ENCODE data around the gene PER2. TPM values are rescaled to one million over a fixed set of nuclear protein-coding genes. Genes with fewer than 3 reads are reported as not detected.

Gene PER2
- total and polyA plus RNA-seq, 2 of the 4 experiments (the other 2 are of a cell fraction): 1.7 to 3.2 TPM

DNA sequence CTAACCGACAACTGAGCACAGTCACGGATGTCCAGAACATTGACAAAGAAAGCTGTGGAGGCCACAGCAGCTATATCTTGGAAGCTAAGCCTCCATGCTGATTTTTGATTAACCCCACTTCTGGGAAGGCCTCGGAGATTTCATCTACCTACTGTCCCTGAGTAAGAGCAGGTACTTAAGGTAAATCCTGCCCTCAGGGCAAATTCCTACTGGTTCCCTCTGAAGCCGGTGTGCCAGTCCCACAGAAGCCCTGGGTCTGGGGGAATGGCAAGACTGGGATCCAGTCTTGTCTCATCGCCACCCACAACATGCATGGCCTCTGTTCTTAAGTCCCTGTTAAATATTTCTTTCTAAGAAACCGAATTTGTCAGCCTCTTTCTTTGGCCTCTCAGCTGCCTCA, 18.7 kb downstream of the PER2 start:
- H2AFZ ChIP-seq (replicated peaks; ENCODE audit: low read length, poor library complexity): peak overlapping the region; percentile 32
- H3K9ac ChIP-seq (ENCODE audit: low read depth, low read length): no peak overlapping the region
- 0 out of 2 replicates have a peak, but pooled peaks cover 1% of the 10 kb centered on the region for H3K4me1 ChIP-seq (ENCODE audit: control insufficient read depth, insufficient read depth, low read length)
- no peaks in the 10 kb centered on the region for H3K79me1 ChIP-seq (ENCODE audit: low read depth in 1 of 2, low read length in 2 of 2)
- H3K4me2 ChIP-seq (ENCODE audit: low read depth, low read length): no peak overlapping the region
- no peak overlapping the region for H3K4ac ChIP-seq (ENCODE audit: low read depth, low read length)
- H3K14ac ChIP-seq (replicated peaks; ENCODE audit: low read depth, low read length): no peak overlapping the region
- H2AK5ac ChIP-seq (ENCODE audit: low read depth, low read length): no peak overlapping the region
- dilution Hi-C loops (cut with HindIII; ENCODE audit: low sequenced_read_pairs, unreplicated experiment): no loop called here
- TF ChIP-seq FOS (IDR thresholded peaks at IDR 0.05; ENCODE audit: low read depth, low read length) (no peak), SMC3 (IDR thresholded peaks at IDR 0.05; ENCODE audit: low read depth, low read length) (no peak), NFE2L2 (IDR thresholded peaks at IDR 0.05; ENCODE audit: low read depth, low read length) (no peak), CEBPB (IDR thresholded peaks at IDR 0.05; ENCODE audit: low read depth, low read length) (no peak), RAD21 (IDR thresholded peaks at IDR 0.05; ENCODE audit: low read length) (no peak), MAFK (IDR thresholded peaks at IDR 0.05; ENCODE audit: low read depth, low read length) (no peak), USF2 (IDR thresholded peaks at IDR 0.05; ENCODE audit: low read depth, low read length) (no peak), MXI1 (IDR thresholded peaks at IDR 0.05; ENCODE audit: borderline replicate concordance, low read depth, low read length) (no peak), CHD1 (IDR thresholded peaks at IDR 0.05; ENCODE audit: low read depth, low read length) (no peak), CTCF (conservative IDR thresholded peaks at IDR 0.05; ENCODE audit: low read depth, low read length) (no peak), RFX5 (IDR thresholded peaks at IDR 0.05; ENCODE audit: low read depth, low read length) (no peak), MAZ (IDR thresholded peaks at IDR 0.05; ENCODE audit: borderline replicate concordance, low read depth, low read length) (no peak), BHLHE40 (IDR thresholded peaks at IDR 0.05; ENCODE audit: low read depth, low read length) (no peak), POLR2A (IDR thresholded peaks at IDR 0.05; ENCODE audit: low read depth, low read length) (no peak), RCOR1 (IDR thresholded peaks at IDR 0.05; ENCODE audit: insufficient replicate concordance, low read length) (no peak), ELK1 (IDR thresholded peaks at IDR 0.05; ENCODE audit: borderline replicate concordance, low read depth, low read length) (no peak)
- ATAC-seq (ENCODE audit: low read depth) (no peak), DNase-seq (no peak)
- no peaks in the 10 kb centered on the region for H3K9me3 ChIP-seq (ENCODE audit: control insufficient read depth, insufficient read depth, low read length)
- no peak overlapping the region for H4K8ac ChIP-seq (ENCODE audit: low read depth in 2 of 2, low read length in 2 of 2)
- peaks cover 16% of the 10 kb centered on the region for H3K36me3 ChIP-seq (ENCODE audit: control insufficient read depth, insufficient read depth, low read length)
- H4K91ac ChIP-seq (ENCODE audit: insufficient read depth, low read depth, low read length): no peak overlapping the region
- CTCF ChIA-PET: no interaction called here
- H2AK9ac ChIP-seq (replicated peaks; ENCODE audit: low read depth, low read length, poor library complexity): peak overlapping the region; percentile 24
- no peak overlapping the region for H2BK120ac ChIP-seq (ENCODE audit: low read depth, low read length)
- POLR2A ChIA-PET (ENCODE audit: unreplicated experiment): no interaction called here
- no peak overlapping the region for H4K5ac ChIP-seq (ENCODE audit: low read depth, low read length)
- WGBS, 2 experiments (ENCODE audit: extremely low coverage in 2 of 2, insufficient read length in 1 of 2): 100% methylated on average over 1 of the region's 6 CpGs; no CpG with 5 or more reads in 1 of the 2 experiments
- H4K20me1 ChIP-seq (ENCODE audit: insufficient read depth, low read length): no peaks in the 10 kb centered on the region
- H2BK15ac ChIP-seq (ENCODE audit: low read depth, low read length): no peak overlapping the region
- H3K56ac ChIP-seq (ENCODE audit: extremely low read depth, insufficient read depth, low read length): no peak overlapping the region
- H3K9me1 ChIP-seq (ENCODE audit: insufficient read depth, low read length): peaks cover 6% of the 10 kb centered on the region; the same call in 1 of the 2 replicates
- no peak overlapping the region for H3K27ac ChIP-seq (ENCODE audit: insufficient read depth, low read length)
- H2BK5ac ChIP-seq (ENCODE audit: low read depth, low read length, poor library complexity, severe bottlenecking): no peak overlapping the region
- no TSS peak for BruUV-seq (replicated peaks)
- no peak overlapping the region for H3K18ac ChIP-seq (ENCODE audit: low read depth, low read length)
- H3K4me3 ChIP-seq (ENCODE audit: insufficient read depth, low read depth, low read length): no peak overlapping the region
- H2BK20ac ChIP-seq (ENCODE audit: low read depth, low read length): no peak overlapping the region
- no peaks in the 10 kb centered on the region for H3K27me3 ChIP-seq (ENCODE audit: control insufficient read depth, insufficient read depth, low read length)
- no peak overlapping the region for H3K23ac ChIP-seq (ENCODE audit: low read depth, low read length)
- in situ Hi-C loops (cut with MboI; ENCODE audit: low sequenced_read_pairs): no loop called here
- intact Hi-C loops (cut with micrococcal nuclease): loop anchor here (10.0 kb wide), 1 partner anchor 495 kb away; no protein-coding TSS in a partner anchor

Data from IMR-90 (cell line).